Measurements from ENCODE around the gene RHOT2. TPM values are rescaled to one million over a fixed set of nuclear protein-coding genes. Genes with fewer than 3 reads are reported as not detected.

Gene RHOT2
- total RNA-seq, 2 donors from 2014 or later, result 73.8 to 106 TPM

- intact Hi-C loops (cut with DNase I), result no loop called here
- DNase-seq (no peak), ATAC-seq (no peak)
These were observed 9.0 kb downstream of the RHOT2 start for GRCh38 chr16:676913-677312.

GRCh38 chr16:677316-678190, 9.6 kb downstream of the RHOT2 start:
- DNase-seq (no peak), ATAC-seq (no peak)
- intact Hi-C loops (cut with DNase I), result no loop called here

GRCh38 chr16:678209-678857, 10.4 kb downstream of the RHOT2 start:
- no peak for DNase-seq
- ATAC-seq, result no peak
- intact Hi-C loops (cut with DNase I), result no loop called here

GRCh38 chr16:678858-679813, 11.2 kb downstream of the RHOT2 start:
- intact Hi-C loops (cut with DNase I), result no loop called here
- peak; percentile 40 to 43 for ATAC-seq
- DNase-seq, result peak; percentile 87

- DNase-seq (peak; percentile 90), ATAC-seq (peak; percentile 73 to 75)
- intact Hi-C loops (cut with DNase I), result no loop called here
These were observed 12.1 kb downstream of the RHOT2 start, which contains the start of gene STUB1 for GRCh38 chr16:679814-680624. Gene STUB1 (plus strand): TSS chr16:680410. CDS start chr16:680526, 116 bp downstream.

GRCh38 chr16:680625-680945, 12.7 kb downstream of the RHOT2 start:
- intact Hi-C loops (cut with DNase I), result no loop called here
- no peak for ATAC-seq
- DNase-seq, result no peak

- intact Hi-C loops (cut with DNase I), result no loop called here
- DNase-seq (no peak), ATAC-seq (no peak)
These were observed 13.2 kb downstream of the RHOT2 start for GRCh38 chr16:680967-681745.

GRCh38 chr16:681746-682427, 14.0 kb downstream of the RHOT2 start:
- intact Hi-C loops (cut with DNase I), result no loop called here
- ATAC-seq (no peak), DNase-seq (no peak)

GRCh38 chr16:682493-683395, 14.8 kb downstream of the RHOT2 start:
- no peak for ATAC-seq
- DNase-seq, result no peak
- intact Hi-C loops (cut with DNase I), result no loop called here

- intact Hi-C loops (cut with DNase I), result no loop called here
- ATAC-seq (no peak), DNase-seq (no peak)
These were observed 15.6 kb downstream of the RHOT2 start for GRCh38 chr16:683396-684070.

GRCh38 chr16:684071-684794, 16.3 kb downstream of the RHOT2 start, which contains the start of gene JMJD8:
Gene JMJD8 (minus strand): TSS chr16:684334. CDS start chr16:684319, 15 bp downstream.
- ATAC-seq (peak; percentile 69 to 77), DNase-seq (peak; percentile 99)
- intact Hi-C loops (cut with DNase I), result no loop called here

GRCh38 chr16:684961-685696, 17.2 kb downstream of the RHOT2 start:
- intact Hi-C loops (cut with DNase I), result no loop called here
- DNase-seq (no peak), ATAC-seq (no peak)

- no peak for DNase-seq
- no peak for ATAC-seq
- intact Hi-C loops (cut with DNase I), result no loop called here
These were observed 18.0 kb downstream of the RHOT2 start for GRCh38 chr16:685967-686366.

- intact Hi-C loops (cut with DNase I), result no loop called here
- no peak for DNase-seq
- ATAC-seq, result no peak
These were observed 18.7 kb downstream of the RHOT2 start for GRCh38 chr16:686459-687260.

Measured in left cardiac atrium (tissue), 4 donors.